GM23338 (cell line): ENCODE results near the gene PHACTR2. TPM values are rescaled to one million over a fixed set of nuclear protein-coding genes. Genes with fewer than 3 reads are reported as not detected.

ENCODE experiments used
- ATAC-seq: fragments of 200-7000 bp; cut with Tn5 transposase; 3 replicates; pipeline ENCODE4 v1.9.1; 2020
- DNase-seq: peaks from one replicate; pipeline ENCODE4 v3.0.0-alpha.2; 2015; ENCODE audit warnings: low spot score
- H2AFZ ChIP-seq: fragments of 200-600 bp; sonication (generic); 2 replicates; pipeline ENCODE4 v1.8.0; 2016; ENCODE audit warnings: antibody characterized with exemption, mild to moderate bottlenecking, moderate library complexity
- H3F3A ChIP-seq: fragments of 200-600 bp; sonication (generic); replicated peaks from 2 replicates; pipeline ENCODE4 v1.8.0; 2017; ENCODE audit warnings: antibody characterized with exemption, mixed run types, low read depth
- H3K27ac ChIP-seq: fragments of 200-600 bp; sonication (generic); 2 replicates; pipeline ENCODE4 v1.6.1; 2016; ENCODE audit warnings: low read depth
- H3K27me3 ChIP-seq: fragments of 200-600 bp; sonication (generic); 2 replicates; pipeline ENCODE4 v1.8.0; 2016; ENCODE audit warnings: mild to moderate bottlenecking, mixed run types, moderate library complexity; ENCODE audit not compliant: insufficient read depth
- H3K36me3 ChIP-seq: fragments of 200-600 bp; sonication (generic); 2 replicates; pipeline ENCODE4 v1.8.0; 2016; ENCODE audit warnings: mild to moderate bottlenecking; ENCODE audit not compliant: insufficient read depth
- H3K4me1 ChIP-seq: fragments of 200-600 bp; sonication (generic); 2 replicates; pipeline ENCODE4 v1.8.0; 2016; ENCODE audit warnings: mild to moderate bottlenecking, moderate library complexity; ENCODE audit not compliant: insufficient read depth
- H3K4me2 ChIP-seq: fragments of 200-600 bp; sonication (generic); 2 replicates; pipeline ENCODE4 v1.7.1; 2017; ENCODE audit warnings: mixed run types
- H3K4me3 ChIP-seq: fragments of 200-600 bp; sonication (generic); 2 replicates; pipeline ENCODE4 v1.6.1; 2016; ENCODE audit warnings: mixed run types
- H3K79me2 ChIP-seq: fragments of 200-600 bp; sonication (generic); replicated peaks from 2 replicates; pipeline ENCODE4 v1.8.0; 2017; ENCODE audit warnings: mild to moderate bottlenecking; ENCODE audit not compliant: insufficient read depth
- H3K9me2 ChIP-seq: fragments of 200-600 bp; sonication (generic); 2 replicates; pipeline ENCODE4 v1.8.0; 2017; ENCODE audit not compliant: insufficient read depth
- H4K20me1 ChIP-seq: fragments of 200-600 bp; sonication (generic); replicated peaks from 2 replicates; pipeline ENCODE4 v1.8.0; 2017; ENCODE audit warnings: mild to moderate bottlenecking; ENCODE audit not compliant: insufficient read depth
- H3K27ac Mint-ChIP-seq: 2 replicates; pipeline ENCODE4 v1.8.0; 2020; ENCODE audit warnings: inconsistent platforms, mild to moderate bottlenecking, moderate library complexity, mixed read lengths
- H3K27me3 Mint-ChIP-seq: 3 replicates; pipeline ENCODE4 v1.8.0; 2022; ENCODE audit warnings: low read depth, mild to moderate bottlenecking, moderate library complexity, mixed read lengths, inconsistent platforms; ENCODE audit not compliant: insufficient read depth, poor library complexity
- H3K36me3 Mint-ChIP-seq: 3 replicates; pipeline ENCODE4 v1.8.0; 2021; ENCODE audit warnings: low read depth, mild to moderate bottlenecking, inconsistent platforms, moderate library complexity, mixed read lengths
- H3K4me1 Mint-ChIP-seq: 3 replicates; pipeline ENCODE4 v1.8.0; 2020; ENCODE audit warnings: mild to moderate bottlenecking, inconsistent platforms, mixed read lengths
- H3K4me3 Mint-ChIP-seq: 3 replicates; pipeline ENCODE4 v1.8.0; 2021; ENCODE audit warnings: moderate library complexity, mild to moderate bottlenecking, inconsistent platforms, mixed read lengths
- H3K9me3 Mint-ChIP-seq: 3 replicates; pipeline ENCODE4 v1.8.0; 2020; ENCODE audit warnings: moderate library complexity, mild to moderate bottlenecking, inconsistent platforms, mixed read lengths
- CREB1 ChIP-seq: fragments of 250-450 bp; sonication (Bioruptor Pico); IDR thresholded peaks from 2 replicates; pipeline ENCODE4 v1.5.0; 2020; ENCODE audit warnings: low read depth, mild to moderate bottlenecking, moderate library complexity
- CTCF ChIP-seq, 2 experiments: fragments of 200-600 bp in 1 of 2; sonication (generic) in 1 of 2; conservative IDR thresholded peaks; 2 replicates each; pipeline versions ENCODE4 v1.5.1 to v1.6.1; 2016 to 2017; ENCODE audit warnings: antibody characterized with exemption in 2 of 2, low read depth in 2 of 2, mild to moderate bottlenecking in 2 of 2, moderate library complexity in 1 of 2
- ETS1 ChIP-seq: IDR thresholded peaks from 2 replicates; pipeline ENCODE4 v1.6.1; 2016; ENCODE audit warnings: antibody characterized with exemption
- EZH2 ChIP-seq: fragments of 200-600 bp; sonication (generic); IDR thresholded peaks from one replicate; pipeline ENCODE4 v1.8.0; 2017; ENCODE audit warnings: antibody characterized with exemption, mild to moderate bottlenecking, low read depth; ENCODE audit not compliant: unreplicated experiment
- EZH2phosphoT487 ChIP-seq: fragments of 200-600 bp; sonication (generic); IDR thresholded peaks from one replicate; pipeline ENCODE4 v1.8.1; 2018; ENCODE audit warnings: antibody characterized with exemption; ENCODE audit not compliant: unreplicated experiment
- JUNB ChIP-seq: IDR thresholded peaks from one replicate; pipeline ENCODE4 v1.6.1; 2016; ENCODE audit warnings: antibody characterized with exemption; ENCODE audit not compliant: unreplicated experiment
- NANOG ChIP-seq: IDR thresholded peaks from 2 replicates; pipeline ENCODE4 v1.6.1; 2016; ENCODE audit warnings: antibody characterized with exemption, borderline replicate concordance
- POLR2AphosphoS5 ChIP-seq: IDR thresholded peaks from 2 replicates; pipeline ENCODE4 v1.6.1; 2016; ENCODE audit warnings: antibody characterized with exemption, low read depth
- STAT1 ChIP-seq: IDR thresholded peaks from one replicate; pipeline ENCODE4 v1.6.1; 2016; ENCODE audit warnings: antibody characterized with exemption; ENCODE audit not compliant: unreplicated experiment
- ZNF114 ChIP-seq: fragments of 250-450 bp; sonication (Bioruptor Pico); IDR thresholded peaks from 2 replicates; pipeline ENCODE4 v1.5.0; 2020; ENCODE audit warnings: mild to moderate bottlenecking, moderate library complexity
- ZNF331 ChIP-seq: fragments of 250-450 bp; sonication (Bioruptor Pico); IDR thresholded peaks from 2 replicates; pipeline ENCODE4 v1.5.0; 2020; ENCODE audit warnings: low read depth, mild to moderate bottlenecking, moderate library complexity
- polyA plus RNA-seq: library from polyadenylated mRNA; unstranded; fragments of >200 nt; fragmentation: Nextera tagmentation; extraction: Ambion mirVana; gene quantifications from 2 replicates; pipeline ENCODE4 v1.2.1, GENCODE V29; 2016
- total RNA-seq: library from RNA; depleted of rRNA; stranded (reverse); fragments of >200 nt; shearing (Covaris generic); gene quantifications from 2 replicates; pipeline ENCODE4 v1.2.3, GENCODE V29; 2014
- TF ChIP-seq, protein P1 (sequence below): fragments of 250-450 bp; sonication (Bioruptor Pico); IDR thresholded peaks from 2 replicates; pipeline ENCODE4 v1.5.0; 2020; ENCODE audit warnings: mild to moderate bottlenecking, moderate library complexity
- TF ChIP-seq, protein P2 (sequence below): IDR thresholded peaks from one replicate; pipeline ENCODE4 v1.6.1; 2018; ENCODE audit warnings: antibody characterized with exemption; ENCODE audit not compliant: unreplicated experiment

Gene PHACTR2
- total and polyA plus RNA-seq, 2 experiments from 2014 or later: 67.7 to 105 TPM

- peaks cover 14% of the 10 kb centered on the region for H3K4me1 Mint-ChIP-seq
Measured at GRCh38 chr6:143757346-143757832, 79.6 kb downstream of the PHACTR2 start.

More at GRCh38 chr6:143757346-143757832, 79.6 kb downstream of the PHACTR2 start:
- peaks cover 12% of the 10 kb centered on the region for H3K4me1 ChIP-seq
- DNase-seq: no peak
- no peak overlapping the region for H3K27ac ChIP-seq
- peaks cover 13% of the 10 kb centered on the region for H3K36me3 Mint-ChIP-seq
- H3K4me3 ChIP-seq: no peak overlapping the region
- no peaks in the 10 kb centered on the region for H3K9me2 ChIP-seq
- peaks cover 2% of the 10 kb centered on the region for H3K27me3 Mint-ChIP-seq
- ATAC-seq: no peak
- no peaks in the 10 kb centered on the region for H3K79me2 ChIP-seq
- H3K9me3 Mint-ChIP-seq: no peaks in the 10 kb centered on the region
- H3F3A ChIP-seq: no peaks in the 10 kb centered on the region
- H4K20me1 ChIP-seq: no peaks in the 10 kb centered on the region
- no peaks in the 10 kb centered on the region for H3K27me3 ChIP-seq
- H3K27ac Mint-ChIP-seq: no peak overlapping the region
- no peak overlapping the region for H2AFZ ChIP-seq
- H3K36me3 ChIP-seq: no peaks in the 10 kb centered on the region
- TF ChIP-seq, protein P1, sequence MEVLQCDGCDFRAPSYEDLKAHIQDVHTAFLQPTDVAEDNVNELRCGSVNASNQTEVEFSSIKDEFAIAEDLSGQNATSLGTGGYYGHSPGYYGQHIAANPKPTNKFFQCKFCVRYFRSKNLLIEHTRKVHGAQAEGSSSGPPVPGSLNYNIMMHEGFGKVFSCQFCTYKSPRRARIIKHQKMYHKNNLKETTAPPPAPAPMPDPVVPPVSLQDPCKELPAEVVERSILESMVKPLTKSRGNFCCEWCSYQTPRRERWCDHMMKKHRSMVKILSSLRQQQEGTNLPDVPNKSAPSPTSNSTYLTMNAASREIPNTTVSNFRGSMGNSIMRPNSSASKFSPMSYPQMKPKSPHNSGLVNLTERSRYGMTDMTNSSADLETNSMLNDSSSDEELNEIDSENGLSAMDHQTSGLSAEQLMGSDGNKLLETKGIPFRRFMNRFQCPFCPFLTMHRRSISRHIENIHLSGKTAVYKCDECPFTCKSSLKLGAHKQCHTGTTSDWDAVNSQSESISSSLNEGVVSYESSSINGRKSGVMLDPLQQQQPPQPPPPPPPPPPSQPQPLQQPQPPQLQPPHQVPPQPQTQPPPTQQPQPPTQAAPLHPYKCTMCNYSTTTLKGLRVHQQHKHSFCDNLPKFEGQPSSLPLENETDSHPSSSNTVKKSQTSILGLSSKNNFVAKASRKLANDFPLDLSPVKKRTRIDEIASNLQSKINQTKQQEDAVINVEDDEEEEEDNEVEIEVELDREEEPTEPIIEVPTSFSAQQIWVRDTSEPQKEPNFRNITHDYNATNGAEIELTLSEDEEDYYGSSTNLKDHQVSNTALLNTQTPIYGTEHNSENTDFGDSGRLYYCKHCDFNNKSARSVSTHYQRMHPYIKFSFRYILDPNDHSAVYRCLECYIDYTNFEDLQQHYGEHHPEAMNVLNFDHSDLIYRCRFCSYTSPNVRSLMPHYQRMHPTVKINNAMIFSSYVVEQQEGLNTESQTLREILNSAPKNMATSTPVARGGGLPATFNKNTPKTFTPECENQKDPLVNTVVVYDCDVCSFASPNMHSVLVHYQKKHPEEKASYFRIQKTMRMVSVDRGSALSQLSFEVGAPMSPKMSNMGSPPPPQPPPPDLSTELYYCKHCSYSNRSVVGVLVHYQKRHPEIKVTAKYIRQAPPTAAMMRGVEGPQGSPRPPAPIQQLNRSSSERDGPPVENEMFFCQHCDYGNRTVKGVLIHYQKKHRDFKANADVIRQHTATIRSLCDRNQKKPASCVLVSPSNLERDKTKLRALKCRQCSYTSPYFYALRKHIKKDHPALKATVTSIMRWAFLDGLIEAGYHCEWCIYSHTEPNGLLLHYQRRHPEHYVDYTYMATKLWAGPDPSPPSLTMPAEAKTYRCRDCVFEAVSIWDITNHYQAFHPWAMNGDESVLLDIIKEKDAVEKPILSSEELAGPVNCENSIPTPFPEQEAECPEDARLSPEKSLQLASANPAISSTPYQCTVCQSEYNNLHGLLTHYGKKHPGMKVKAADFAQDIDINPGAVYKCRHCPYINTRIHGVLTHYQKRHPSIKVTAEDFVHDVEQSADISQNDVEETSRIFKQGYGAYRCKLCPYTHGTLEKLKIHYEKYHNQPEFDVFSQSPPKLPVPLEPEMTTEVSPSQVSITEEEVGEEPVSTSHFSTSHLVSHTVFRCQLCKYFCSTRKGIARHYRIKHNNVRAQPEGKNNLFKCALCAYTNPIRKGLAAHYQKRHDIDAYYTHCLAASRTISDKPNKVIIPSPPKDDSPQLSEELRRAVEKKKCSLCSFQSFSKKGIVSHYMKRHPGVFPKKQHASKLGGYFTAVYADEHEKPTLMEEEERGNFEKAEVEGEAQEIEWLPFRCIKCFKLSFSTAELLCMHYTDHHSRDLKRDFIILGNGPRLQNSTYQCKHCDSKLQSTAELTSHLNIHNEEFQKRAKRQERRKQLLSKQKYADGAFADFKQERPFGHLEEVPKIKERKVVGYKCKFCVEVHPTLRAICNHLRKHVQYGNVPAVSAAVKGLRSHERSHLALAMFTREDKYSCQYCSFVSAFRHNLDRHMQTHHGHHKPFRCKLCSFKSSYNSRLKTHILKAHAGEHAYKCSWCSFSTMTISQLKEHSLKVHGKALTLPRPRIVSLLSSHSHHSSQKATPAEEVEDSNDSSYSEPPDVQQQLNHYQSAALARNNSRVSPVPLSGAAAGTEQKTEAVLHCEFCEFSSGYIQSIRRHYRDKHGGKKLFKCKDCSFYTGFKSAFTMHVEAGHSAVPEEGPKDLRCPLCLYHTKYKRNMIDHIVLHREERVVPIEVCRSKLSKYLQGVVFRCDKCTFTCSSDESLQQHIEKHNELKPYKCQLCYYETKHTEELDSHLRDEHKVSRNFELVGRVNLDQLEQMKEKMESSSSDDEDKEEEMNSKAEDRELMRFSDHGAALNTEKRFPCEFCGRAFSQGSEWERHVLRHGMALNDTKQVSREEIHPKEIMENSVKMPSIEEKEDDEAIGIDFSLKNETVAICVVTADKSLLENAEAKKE (CRISPR knock-in tag): no peak
- TF ChIP-seq JUNB (no peak), EZH2phosphoT487 (no peak), CREB1 (CRISPR knock-in tag) (no peak), STAT1 (no peak), ETS1 (no peak), NANOG (no peak), ZNF114 (CRISPR knock-in tag) (no peak), EZH2 (no peak), CTCF (conservative IDR thresholded peaks at IDR 0.05; ENCODE audit: low read depth in 2 of 2) (no peak), POLR2AphosphoS5 (no peak), ZNF331 (CRISPR knock-in tag) (no peak)
- TF ChIP-seq, protein P2, sequence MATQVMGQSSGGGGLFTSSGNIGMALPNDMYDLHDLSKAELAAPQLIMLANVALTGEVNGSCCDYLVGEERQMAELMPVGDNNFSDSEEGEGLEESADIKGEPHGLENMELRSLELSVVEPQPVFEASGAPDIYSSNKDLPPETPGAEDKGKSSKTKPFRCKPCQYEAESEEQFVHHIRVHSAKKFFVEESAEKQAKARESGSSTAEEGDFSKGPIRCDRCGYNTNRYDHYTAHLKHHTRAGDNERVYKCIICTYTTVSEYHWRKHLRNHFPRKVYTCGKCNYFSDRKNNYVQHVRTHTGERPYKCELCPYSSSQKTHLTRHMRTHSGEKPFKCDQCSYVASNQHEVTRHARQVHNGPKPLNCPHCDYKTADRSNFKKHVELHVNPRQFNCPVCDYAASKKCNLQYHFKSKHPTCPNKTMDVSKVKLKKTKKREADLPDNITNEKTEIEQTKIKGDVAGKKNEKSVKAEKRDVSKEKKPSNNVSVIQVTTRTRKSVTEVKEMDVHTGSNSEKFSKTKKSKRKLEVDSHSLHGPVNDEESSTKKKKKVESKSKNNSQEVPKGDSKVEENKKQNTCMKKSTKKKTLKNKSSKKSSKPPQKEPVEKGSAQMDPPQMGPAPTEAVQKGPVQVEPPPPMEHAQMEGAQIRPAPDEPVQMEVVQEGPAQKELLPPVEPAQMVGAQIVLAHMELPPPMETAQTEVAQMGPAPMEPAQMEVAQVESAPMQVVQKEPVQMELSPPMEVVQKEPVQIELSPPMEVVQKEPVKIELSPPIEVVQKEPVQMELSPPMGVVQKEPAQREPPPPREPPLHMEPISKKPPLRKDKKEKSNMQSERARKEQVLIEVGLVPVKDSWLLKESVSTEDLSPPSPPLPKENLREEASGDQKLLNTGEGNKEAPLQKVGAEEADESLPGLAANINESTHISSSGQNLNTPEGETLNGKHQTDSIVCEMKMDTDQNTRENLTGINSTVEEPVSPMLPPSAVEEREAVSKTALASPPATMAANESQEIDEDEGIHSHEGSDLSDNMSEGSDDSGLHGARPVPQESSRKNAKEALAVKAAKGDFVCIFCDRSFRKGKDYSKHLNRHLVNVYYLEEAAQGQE: no peak
- no peak overlapping the region for H3K4me3 Mint-ChIP-seq
- no peak overlapping the region for H3K4me2 ChIP-seq
